GM19324 (cell line): ENCODE results near the gene KDM2B.
"Not testable (repeated sequence)": the region's sequence is repeated elsewhere in the genome, so short reads cannot be mapped to it uniquely, and the experiment has no call there.

Experiments
- ATAC-seq: cut with Tn5 transposase; IDR thresholded peaks from one replicate; pipeline ENCODE4 v1.9.1; 2021; ENCODE audit warnings: mild to moderate bottlenecking, moderate library complexity; ENCODE audit not compliant: unreplicated experiment, low FRiP score

The KDM2B gene

DNA sequence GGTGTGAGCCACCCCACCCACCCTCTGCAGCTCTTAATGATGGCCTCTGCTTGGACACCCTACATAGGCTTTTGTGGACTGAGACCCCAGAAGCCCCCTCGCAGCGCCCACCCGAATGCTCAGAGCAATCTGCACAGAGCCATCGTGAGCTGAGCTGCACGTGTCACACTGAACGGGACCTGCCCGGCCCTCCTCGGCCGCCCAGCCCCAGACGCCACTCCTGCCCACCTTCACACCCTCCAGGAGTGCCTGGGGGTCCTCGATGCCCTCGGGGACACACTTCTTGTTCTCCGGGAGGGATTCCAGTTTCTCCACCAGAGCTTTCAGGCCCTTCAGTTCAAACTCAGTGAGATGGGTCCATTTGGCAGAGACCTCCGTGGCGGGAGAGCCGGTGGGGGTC is 71.5 kb downstream of the KDM2B start:
- no peak for ATAC-seq

DNA sequence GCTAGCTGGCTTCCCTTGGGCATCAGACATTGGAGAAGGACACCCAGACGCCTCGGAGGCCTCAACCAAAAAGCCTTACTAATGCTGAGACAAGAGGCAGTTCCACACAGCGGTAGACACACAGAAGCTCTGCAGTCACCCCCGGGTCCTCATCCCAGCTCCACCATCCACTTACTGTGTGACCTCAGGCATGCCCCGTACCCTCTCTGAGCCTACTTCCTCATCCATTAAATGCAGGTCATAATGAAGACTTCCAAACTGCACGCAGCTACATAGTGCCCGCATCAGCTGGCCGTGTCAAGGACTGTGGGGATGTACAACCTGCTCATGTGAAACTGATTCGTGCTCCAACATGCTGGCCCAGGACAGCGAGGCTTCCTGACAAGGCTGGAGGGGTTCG is 72.3 kb downstream of the KDM2B start:
- no peak for ATAC-seq

DNA sequence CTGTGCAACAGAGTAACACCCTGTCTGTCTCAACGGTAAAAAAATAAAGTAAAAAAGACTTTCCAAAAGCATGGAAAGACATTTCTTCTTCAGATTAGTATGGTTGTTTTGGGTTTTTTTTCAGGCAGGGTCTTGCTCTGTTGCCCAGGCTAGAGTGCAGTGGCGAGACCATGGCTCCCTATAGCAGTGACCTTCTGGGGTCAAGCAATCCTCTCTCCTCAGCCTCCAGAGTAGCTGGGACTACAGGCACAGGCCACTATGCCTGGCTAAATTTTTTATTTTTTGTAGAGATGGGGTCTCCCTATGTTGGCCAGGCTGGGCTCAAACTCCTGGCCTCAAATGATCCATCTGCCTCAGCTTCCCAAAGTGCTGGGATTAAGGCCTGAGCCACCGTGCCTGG is 72.8 kb downstream of the KDM2B start:
- ATAC-seq = no peak

DNA sequence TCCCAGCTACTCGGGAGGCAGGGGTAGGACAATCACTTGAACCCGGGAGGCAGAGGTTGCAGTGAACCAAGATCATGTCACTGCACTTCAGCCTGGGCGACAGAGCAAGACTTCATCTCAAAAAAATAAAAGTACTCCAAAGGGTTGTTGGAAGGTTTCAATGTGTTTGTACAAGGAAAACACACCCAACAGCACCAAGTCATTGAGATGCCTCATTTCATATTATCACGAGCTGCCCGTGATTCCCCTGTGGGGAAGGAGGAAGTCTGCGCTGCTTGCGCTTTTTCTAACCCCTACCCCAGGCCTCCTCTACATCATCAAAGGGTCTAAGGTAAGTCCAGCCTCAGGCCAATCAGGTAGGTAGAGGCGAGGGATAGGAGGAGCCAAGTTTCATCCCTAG is 73.6 kb downstream of the KDM2B start:
- no peak for ATAC-seq

DNA sequence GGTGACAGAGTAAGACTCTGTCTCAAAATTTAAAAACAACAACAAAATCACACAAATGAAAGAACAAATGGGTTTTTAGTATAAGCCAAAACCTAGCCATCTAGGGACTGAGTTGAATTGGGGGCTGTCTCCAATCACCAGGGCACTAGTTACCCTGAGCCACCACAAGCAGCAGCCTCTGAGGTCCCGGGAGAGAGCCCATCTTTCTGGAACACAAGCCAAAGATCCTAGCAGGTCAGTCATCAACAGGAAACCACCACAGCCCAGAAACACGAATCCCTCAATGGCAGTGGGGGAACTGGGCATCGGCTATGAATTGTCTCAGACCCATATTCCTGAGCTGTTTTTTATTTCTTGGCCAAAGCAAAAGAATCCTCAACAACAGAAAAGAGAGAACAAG is 75.3 kb downstream of the KDM2B start:
- ATAC-seq = no peak

DNA sequence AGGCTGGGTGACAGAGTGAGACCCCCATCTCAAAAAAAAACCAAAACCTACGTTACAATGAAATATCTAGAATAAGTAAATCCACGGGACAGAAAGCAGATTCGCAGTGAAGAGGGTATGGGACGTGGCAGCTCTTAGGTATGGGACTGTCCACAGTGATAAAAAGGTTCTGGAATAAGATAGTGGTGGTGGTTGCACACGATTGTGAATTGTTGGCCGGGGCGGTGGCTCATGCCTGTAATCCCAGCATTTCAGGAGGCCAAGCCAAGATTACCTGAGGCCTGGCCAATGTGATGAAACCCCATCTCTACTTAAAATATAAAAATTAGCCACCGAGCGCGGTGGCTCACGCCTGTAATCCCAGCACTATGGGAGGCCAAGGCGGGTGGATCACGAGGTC is 76.3 kb downstream of the KDM2B start:
- no peak for ATAC-seq

DNA sequence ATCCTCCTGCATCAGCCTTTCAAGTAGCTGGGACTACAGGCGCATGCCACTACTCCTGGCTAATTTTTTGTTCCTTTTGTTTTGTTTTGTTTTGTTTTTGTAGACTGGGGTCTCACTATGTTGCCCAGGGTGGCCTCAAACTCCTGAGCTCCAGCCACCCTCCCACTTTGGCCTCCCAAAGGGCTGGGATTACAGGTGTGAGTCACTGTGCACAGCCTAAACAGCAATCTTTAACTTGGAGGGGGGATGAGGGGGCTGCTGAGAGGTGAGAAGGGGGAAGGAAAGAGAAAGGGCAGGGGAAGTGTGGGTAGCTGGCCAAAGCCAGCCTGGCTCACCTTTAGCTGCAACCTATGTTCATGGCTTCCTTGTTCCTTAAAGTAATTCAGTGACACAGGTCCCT is 77.4 kb downstream of the KDM2B start:
- no peak for ATAC-seq

DNA sequence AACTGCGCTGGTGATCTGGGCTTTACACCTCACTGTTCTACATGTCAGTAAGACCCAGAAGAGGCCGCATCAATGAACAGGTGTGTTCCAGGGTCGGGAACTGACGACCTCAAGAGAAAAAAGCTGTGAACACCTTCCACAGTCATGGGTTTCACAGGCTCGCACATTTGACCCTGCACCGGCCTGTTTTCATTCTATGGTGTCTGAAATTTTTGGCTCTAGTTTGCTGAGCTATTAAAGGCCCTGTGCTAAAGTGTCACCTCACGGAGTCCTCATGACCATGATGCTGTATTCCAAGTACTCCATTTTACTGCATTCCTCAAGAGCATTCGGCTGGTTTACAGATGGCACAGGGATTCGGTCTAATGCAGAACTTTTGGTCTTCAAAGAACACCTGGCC is 78.9 kb downstream of the KDM2B start:
- ATAC-seq = no peak

DNA sequence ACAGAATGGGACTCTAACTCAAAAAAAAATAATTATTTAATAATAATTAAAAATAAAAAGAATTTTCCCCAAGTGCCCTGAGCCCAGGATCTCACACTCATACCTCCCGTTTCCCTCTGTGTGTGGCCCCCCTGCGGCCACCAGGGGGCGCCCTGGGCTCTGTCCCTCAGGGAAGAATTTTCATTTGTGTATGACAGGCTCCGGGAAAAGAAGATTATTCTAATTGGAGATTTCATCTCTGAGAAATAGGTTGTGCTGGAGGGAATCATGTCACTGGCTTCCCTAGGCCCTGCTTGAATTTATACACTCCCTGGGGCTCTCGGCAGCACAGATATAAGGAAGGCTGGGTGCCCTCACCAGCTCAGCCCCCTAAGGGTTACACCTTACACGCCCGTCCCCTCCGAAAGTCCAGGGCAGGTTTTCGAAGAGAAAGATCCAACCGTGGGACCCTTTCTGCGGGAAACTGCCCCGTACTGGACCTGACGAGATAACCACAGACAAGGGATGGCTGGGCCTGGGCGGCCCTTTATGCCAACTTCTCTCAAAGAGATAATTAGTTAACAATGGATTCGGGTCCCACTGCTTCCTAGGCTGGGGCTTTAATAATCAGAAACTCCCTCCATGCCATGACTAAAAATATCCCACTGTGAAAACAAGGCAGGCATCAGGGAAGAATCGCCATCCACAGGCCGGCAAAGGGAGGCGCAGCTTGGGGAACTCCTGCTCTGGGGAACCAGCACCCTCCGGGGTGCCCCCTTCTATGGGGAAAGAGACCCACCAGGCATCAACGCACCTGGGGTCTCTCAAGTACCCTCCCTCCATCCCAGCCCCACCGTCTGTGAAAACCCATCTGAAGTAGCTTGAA is 80.7 kb downstream of the KDM2B start:
- ATAC-seq = no peak

DNA sequence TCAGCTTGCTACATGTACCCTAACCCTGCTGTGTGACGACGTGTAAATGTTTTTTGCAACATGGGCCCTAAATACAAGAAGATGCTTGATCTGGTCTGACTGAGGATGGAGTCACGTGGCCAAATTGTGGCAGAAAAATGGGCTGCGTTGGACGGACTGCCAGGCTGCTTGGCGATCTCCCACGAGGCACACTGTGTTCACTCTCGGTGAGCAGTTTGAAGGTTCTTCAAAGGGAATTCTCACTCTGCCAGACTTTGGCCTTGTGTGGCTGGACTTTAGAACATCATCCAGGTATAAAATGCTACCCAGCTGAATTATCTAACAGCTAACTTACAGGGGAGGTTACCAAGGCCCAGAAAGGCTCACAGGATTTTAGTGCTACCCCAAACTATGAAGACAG is 85.1 kb downstream of the KDM2B start:
- ATAC-seq = no peak

DNA sequence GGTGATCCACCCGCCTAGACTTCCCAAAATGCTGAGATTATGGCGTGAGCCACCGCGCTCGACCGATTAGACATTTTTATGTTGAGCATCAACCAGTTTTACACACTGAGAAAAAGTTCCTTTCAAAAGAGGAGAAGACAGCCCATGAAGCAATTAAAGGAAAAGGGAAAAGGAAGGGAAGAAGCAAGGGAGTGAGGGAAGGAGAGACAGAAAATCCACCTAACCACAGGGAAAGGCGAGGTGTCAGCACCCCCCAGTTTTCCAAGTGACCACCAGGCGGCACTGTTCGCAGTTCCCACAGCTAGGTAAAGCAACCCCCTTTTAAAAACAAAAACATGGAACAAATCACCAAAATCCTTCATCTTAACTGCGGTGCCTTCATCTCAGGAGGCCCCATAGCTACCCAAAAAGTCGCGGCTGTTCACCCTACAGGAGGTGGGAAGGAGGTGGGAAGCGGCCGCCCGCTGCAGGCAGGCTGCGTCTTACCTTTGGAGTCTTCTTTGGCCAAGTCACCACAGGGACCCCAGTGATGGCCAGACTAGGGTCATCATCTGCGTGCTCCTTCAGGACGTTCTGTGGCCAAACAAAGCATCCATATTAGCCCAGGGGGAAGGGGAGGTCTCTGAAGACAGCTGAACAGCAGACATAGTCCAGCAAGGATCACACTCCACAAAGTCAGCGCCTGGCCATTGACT is 86.6 kb downstream of the KDM2B start:
- ATAC-seq = no peak

DNA sequence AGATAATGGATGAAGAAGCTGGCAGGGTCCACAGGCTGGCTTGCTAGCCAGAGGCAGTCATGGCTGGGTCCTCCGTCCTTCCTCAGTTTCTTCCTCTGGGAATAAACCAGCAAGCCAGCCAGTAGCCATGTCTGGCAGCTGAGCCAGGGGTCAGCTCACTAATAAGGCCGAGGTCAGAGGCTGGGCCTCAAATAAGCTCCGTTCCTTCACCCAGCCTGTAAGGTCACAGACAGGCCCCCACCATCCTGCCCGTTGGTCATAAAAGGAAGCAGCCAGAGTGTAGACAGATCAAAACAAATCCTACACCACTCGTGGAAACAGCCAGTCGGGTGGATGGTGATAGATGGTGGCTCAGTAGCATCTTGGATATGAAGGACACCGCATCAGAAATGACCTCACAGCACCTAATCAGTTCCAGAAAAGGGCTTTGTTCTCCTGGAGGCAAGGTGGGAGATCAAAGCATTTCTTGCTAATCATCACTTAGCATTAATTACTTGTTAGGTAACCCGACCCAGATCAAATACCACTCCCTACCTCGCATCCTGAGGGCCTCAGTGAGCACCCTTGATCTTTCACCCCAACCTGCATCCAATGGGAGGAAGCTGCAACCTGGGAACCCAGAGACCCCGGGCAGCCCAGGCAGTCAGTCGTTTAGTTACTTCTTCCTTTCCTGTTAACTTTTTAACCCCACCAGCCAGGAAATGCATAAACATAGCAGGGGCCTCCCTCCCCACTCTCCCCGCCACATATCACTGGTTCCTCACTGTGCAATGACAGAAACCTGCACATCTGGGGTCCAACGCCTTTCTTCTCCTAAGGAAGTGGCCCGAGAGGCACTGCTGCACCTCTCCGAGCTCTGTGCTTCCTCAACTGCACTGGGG is 90.2 kb downstream of the KDM2B start:
- no peak for ATAC-seq

DNA sequence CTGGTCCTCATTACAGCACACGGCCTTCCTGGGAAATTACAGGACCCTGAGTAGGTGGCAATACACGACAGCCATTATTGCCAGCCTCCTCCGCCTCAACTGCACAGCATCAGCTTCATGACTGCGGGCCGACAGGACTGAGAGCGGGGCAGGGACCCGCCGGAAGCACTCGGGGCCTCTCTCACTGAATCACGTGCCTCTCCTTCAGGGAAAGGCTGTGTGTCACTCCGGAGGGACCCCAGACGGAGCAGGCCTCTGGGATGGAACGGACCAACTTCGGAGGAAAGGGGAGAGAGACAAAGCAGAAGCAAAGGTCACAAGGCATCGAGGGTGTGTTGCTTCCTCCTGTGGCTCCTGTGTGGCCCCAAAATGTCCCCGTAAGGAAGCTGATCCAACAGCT is 90.9 kb downstream of the KDM2B start:
- no peak for ATAC-seq

DNA sequence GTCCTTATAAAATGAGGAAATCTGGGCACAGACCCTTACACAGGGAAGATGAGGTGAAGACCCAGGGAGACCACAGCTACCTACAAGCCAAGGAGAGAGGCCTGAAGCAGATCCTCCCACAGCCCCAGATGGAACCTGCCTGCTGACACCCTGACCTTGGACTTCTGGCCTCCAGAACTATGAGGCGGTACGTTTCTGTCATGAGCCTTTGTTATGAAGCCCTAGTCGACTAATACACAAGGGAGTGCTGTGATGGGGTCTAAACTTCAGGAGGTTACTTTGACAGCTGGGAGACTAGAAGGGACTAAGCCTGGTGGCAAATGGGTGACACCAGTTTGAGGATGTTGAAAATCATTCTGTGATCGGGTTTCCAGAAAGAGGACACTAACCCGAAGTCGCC is 95.9 kb downstream of the KDM2B start:
- no peak for ATAC-seq

DNA sequence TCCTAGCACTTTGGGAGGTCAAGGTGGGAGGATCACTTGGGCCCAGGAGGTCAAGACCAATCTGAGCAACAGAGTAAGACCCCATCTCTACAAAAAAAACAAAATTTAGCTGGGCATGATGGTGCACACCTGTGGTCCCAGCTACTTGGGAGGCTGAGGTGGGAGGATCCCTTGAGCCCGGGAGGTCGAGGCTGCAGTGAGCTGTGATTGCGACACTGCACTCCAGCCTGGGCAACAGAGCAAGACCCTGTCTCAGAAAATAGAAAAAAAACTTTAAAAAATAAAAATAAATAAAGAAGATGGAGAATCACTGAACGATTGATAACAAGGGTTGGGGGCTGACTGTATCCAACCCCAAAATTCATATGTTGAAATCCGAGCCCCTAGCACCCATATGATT is 96.3 kb downstream of the KDM2B start:
- ATAC-seq = not testable (repeated sequence)

DNA sequence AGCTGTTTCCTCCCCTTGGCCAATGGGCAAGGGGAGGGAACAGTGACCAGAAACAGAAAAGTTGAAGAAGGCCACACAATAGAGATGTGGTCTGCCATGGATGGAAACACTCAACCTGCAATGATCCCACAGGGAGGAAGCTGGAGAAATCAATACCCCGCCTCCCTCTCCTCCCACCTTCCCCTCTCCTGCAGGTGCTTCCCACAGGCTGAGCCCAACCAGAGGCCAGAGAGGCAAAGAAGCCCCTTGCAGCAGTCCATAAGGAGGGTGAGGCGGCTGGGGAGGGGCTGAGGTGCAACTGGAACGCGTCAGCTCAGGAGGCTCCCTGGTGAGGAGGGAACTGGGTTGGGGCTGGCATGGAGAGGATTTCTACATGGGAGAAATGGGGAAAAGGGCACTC is 96.9 kb downstream of the KDM2B start:
- no peak for ATAC-seq

DNA sequence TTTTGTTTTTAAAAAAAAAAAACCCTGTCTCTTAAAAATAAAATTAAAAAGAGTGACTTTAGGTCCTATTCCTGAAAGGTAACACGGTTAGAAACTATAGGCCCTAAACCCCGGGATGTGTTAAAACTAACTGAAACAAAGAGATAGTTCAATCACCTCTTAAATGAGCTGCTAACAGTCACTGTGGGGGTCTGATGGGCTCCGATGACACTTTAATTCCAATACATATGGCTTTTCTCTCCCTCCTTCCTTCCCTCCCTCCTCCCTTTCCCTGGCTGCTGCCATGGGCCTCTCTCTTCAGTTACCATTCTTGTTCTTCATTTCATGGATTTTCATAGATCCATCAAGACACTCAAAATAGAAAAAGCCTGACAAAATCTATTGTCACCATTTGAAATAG is 104.3 kb downstream of the KDM2B start:
- ATAC-seq = no peak

DNA sequence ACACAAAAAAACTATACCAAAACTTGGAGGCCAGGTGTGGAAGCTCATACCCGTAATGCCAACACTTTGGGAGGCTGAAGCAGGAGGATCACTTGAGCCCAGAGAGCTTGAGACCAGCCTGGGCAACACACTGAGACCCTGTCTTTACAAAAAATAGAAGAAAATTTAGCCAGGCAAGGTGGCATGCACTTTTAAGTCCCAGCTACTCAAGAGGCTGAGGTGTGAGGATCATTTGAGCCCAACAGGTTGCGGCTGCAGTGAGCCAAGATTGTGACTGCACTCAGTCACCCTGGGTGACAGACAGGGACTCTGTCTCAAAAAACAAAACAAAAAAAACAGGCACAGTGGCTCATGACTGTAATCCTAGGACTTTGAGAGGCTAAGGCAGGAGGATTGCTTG is 105.5 kb downstream of the KDM2B start:
- no peak for ATAC-seq

DNA sequence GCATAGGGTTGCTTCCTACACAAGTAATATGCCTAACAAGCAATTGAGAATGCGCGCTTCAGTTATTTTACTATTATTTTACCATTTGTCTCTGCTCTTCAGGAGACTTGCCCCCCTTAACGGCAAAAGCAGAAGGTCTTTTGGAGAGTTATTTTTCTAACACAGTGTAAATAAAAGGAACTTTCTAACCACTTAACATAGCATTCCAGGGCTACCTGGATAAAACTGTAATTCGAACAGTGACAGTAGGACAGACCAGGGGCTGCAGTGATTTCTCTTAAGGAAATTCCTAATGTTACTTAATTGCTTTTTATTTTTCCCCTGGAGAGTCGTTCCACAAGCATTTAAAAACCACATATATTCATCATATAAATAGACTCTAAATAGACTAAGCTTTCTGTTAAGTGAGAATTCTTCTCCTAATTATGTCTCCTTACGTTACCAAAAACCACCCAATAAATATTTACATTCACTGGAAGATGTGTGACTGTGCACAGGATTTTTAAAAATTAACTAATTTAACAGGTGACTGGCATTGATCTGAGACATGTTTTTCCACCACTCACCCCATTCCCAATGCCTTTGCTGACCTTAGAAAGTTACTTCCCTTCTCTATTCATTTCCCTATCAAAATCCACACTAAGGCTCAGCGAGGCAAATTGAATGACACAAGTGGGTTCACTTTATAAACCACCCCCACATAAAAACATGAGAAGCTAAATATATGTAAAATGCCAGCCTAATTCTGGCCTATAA is 108.5 kb downstream of the KDM2B start:
- no peak for ATAC-seq

DNA sequence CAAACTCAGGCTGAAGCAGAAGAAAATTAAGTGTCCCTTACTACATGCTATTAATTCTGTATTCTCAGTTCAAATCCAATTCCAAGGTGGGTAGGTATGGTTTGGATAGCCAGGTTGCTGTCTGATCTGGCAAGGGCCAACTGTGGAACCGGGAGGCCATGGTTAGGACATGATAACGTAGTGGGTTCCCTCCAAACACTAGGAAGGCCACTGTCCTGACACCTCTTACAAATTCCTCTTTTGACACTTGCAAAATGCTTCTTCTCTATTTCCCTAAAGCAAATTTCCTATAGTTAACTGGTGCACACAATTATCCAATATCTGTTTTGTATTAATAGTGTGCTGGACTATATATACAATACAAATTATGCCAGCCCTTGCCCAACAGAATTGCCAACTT is 110.1 kb downstream of the KDM2B start:
- no peak for ATAC-seq

DNA sequence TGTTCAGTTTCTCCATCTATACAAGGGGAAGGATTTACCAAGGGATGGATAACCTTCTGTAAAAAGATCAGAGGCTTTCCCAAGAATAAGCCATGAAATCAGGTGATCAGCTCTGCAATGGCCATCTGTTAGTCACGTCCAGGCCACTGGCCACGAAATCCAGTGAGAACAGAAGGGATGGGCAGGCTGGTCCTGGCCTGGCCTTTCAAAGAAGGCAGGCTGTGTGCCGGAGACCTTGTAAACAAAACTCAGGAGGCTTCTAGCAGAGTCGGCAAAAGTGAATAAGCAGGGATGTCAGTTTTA is 112.4 kb downstream of the KDM2B start:
- ATAC-seq = no peak
